ENCODE measurements around the gene ASIC2. TPM values are rescaled to one million over a fixed set of nuclear protein-coding genes. Genes with fewer than 3 reads are reported as not detected.

Gene ASIC2
- total and polyA plus RNA-seq, 2 donors (not counting 3 experiments of a cell fraction or from before 2014, with no cell fraction given), result not detected

DNA sequence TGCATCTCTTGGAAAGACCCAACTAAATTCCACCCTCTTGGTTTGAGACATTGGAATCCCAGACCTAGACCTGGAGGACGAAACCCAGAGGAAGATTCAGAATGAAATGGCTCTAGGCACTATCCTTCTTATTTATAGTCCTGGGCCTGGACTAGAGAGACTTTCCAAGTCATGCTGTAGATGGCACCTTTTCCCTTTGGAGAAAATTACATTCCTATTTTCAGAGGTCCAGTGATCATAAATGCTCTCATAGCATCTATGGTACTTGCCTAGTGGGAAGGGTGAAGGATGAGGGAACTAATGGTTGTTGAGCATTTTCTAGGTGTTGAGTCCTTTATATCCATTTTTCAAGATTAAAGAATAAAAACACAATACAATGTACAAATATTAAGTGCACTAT lies 264.3 kb downstream of the ASIC2 start:
- CTCF ChIA-PET, result no interaction called here
- no peak for DNase-seq (ENCODE audit: low read depth, low spot score)
- Histone ChIP-seq H3K27me3 (ENCODE audit: control insufficient read depth in 2 of 2, insufficient read depth in 2 of 2, low read length in 2 of 2) (no peaks in the 10 kb centered on the region), H3K9me3 (replicated peaks; ENCODE audit: control insufficient read depth, insufficient read depth, low read length) (no peaks in the 10 kb centered on the region), H3K9ac (replicated peaks; ENCODE audit: extremely low read depth, insufficient read depth, low read length) (no peak overlapping the region), H3K36me3 (ENCODE audit: control insufficient read depth in 2 of 2, extremely low read depth in 1 of 2, insufficient read depth in 2 of 2, low read length in 2 of 2) (no peaks in the 10 kb centered on the region), H3K4me1 (ENCODE audit: control insufficient read depth, extremely low read depth, insufficient read depth, low read length) (no peaks in the 10 kb centered on the region), H3K27ac (ENCODE audit: insufficient read depth, low read depth, low read length) (no peak overlapping the region), H4K20me1 (replicated peaks; ENCODE audit: control insufficient read depth, extremely low read depth, insufficient read depth, low read length) (no peaks in the 10 kb centered on the region), H3K9me1 (replicated peaks; ENCODE audit: control insufficient read depth, extremely low read depth, insufficient read depth, low read length) (no peaks in the 10 kb centered on the region), H3K4me2 (ENCODE audit: insufficient read depth, low read length) (no peak overlapping the region), H3K79me2 (ENCODE audit: control insufficient read depth, insufficient read depth, low read length) (no peaks in the 10 kb centered on the region), H3K4me3 (replicated peaks in 1 of 3; ENCODE audit: insufficient read depth in 1 of 3, low read depth in 1 of 3, low read length in 3 of 3) (no peak overlapping the region), H2AFZ (ENCODE audit: low read depth, low read length) (no peak overlapping the region)
- intact Hi-C loops (cut with micrococcal nuclease) (no loop called here), dilution Hi-C loops (cut with MboI; ENCODE audit: extremely low pct_ligation_motif_present, low sequenced_read_pairs) (no loop called here)
- FAIRE-seq, result no peak
- TF ChIP-seq JUN (IDR thresholded peaks at IDR 0.05; ENCODE audit: borderline replicate concordance, insufficient read depth, insufficient read length, low read depth) (no peak), POLR2A (IDR thresholded peaks at IDR 0.05; ENCODE audit: low read depth, low read length) (no peak), FOS (IDR thresholded peaks at IDR 0.05; ENCODE audit: borderline replicate concordance, insufficient read depth, low read length) (no peak), POLR2AphosphoS5 (IDR thresholded peaks at IDR 0.05; ENCODE audit: insufficient read depth, low read depth, low read length) (no peak), EZH2 (IDR thresholded peaks at IDR 0.05; ENCODE audit: borderline replicate concordance, low read depth, low read length, severe bottlenecking) (no peak)
- TF ChIP-seq, protein P1, sequence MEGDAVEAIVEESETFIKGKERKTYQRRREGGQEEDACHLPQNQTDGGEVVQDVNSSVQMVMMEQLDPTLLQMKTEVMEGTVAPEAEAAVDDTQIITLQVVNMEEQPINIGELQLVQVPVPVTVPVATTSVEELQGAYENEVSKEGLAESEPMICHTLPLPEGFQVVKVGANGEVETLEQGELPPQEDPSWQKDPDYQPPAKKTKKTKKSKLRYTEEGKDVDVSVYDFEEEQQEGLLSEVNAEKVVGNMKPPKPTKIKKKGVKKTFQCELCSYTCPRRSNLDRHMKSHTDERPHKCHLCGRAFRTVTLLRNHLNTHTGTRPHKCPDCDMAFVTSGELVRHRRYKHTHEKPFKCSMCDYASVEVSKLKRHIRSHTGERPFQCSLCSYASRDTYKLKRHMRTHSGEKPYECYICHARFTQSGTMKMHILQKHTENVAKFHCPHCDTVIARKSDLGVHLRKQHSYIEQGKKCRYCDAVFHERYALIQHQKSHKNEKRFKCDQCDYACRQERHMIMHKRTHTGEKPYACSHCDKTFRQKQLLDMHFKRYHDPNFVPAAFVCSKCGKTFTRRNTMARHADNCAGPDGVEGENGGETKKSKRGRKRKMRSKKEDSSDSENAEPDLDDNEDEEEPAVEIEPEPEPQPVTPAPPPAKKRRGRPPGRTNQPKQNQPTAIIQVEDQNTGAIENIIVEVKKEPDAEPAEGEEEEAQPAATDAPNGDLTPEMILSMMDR (IDR thresholded peaks at IDR 0.05; ENCODE audit: extremely low read depth in 1 of 2, insufficient read depth in 1 of 2, low read depth in 1 of 2, low read length in 2 of 2), result no peak
- BruUV-seq (replicated peaks), result no TSS peak
- POLR2A ChIA-PET, result no interaction called here

GRCh38 chr17:33028061-33028460 lies 265.0 kb downstream of the ASIC2 start:
- dilution Hi-C loops (cut with MboI; ENCODE audit: extremely low pct_ligation_motif_present, low sequenced_read_pairs) (no loop called here), intact Hi-C loops (cut with micrococcal nuclease) (no loop called here)
- Histone ChIP-seq H3K4me1 (ENCODE audit: control insufficient read depth, extremely low read depth, insufficient read depth, low read length) (no peaks in the 10 kb centered on the region), H3K4me3 (replicated peaks in 1 of 3; ENCODE audit: insufficient read depth in 1 of 3, low read depth in 1 of 3, low read length in 3 of 3) (no peak overlapping the region), H4K20me1 (replicated peaks; ENCODE audit: control insufficient read depth, extremely low read depth, insufficient read depth, low read length) (no peaks in the 10 kb centered on the region), H3K27me3 (ENCODE audit: control insufficient read depth in 2 of 2, insufficient read depth in 2 of 2, low read length in 2 of 2) (no peaks in the 10 kb centered on the region), H3K36me3 (ENCODE audit: control insufficient read depth in 2 of 2, extremely low read depth in 1 of 2, insufficient read depth in 2 of 2, low read length in 2 of 2) (no peaks in the 10 kb centered on the region), H3K9me3 (replicated peaks; ENCODE audit: control insufficient read depth, insufficient read depth, low read length) (no peaks in the 10 kb centered on the region), H3K27ac (ENCODE audit: insufficient read depth, low read depth, low read length) (no peak overlapping the region), H3K79me2 (ENCODE audit: control insufficient read depth, insufficient read depth, low read length) (no peaks in the 10 kb centered on the region), H3K9me1 (replicated peaks; ENCODE audit: control insufficient read depth, extremely low read depth, insufficient read depth, low read length) (no peaks in the 10 kb centered on the region), H3K4me2 (ENCODE audit: insufficient read depth, low read length) (no peak overlapping the region), H2AFZ (ENCODE audit: low read depth, low read length) (no peak overlapping the region), H3K9ac (replicated peaks; ENCODE audit: extremely low read depth, insufficient read depth, low read length) (no peak overlapping the region)
- FAIRE-seq (no peak), DNase-seq (ENCODE audit: low read depth, low spot score) (no peak)
- ChIA-PET CTCF (no interaction called here), POLR2A (no interaction called here)
- BruUV-seq (replicated peaks), result no TSS peak
- TF ChIP-seq JUN (IDR thresholded peaks at IDR 0.05; ENCODE audit: borderline replicate concordance, insufficient read depth, insufficient read length, low read depth) (no peak), POLR2AphosphoS5 (IDR thresholded peaks at IDR 0.05; ENCODE audit: insufficient read depth, low read depth, low read length) (no peak), POLR2A (IDR thresholded peaks at IDR 0.05; ENCODE audit: low read depth, low read length) (no peak), FOS (IDR thresholded peaks at IDR 0.05; ENCODE audit: borderline replicate concordance, insufficient read depth, low read length) (no peak)
- TF ChIP-seq, protein P1 (IDR thresholded peaks at IDR 0.05; ENCODE audit: extremely low read depth in 1 of 2, insufficient read depth in 1 of 2, low read depth in 1 of 2, low read length in 2 of 2), result no peak

Data from endothelial cell of umbilical vein (primary cell).